Gastroesophageal sphincter (tissue), 4 donors: ENCODE data around the gene TAS2R1. TPM values are rescaled to one million over a fixed set of nuclear protein-coding genes. Genes with fewer than 3 reads are reported as not detected.

Experiments
- ATAC-seq: fragments of 150-250 bp; one replicate; pipeline ENCODE4 v1.9.1; 2016; ENCODE audit warnings: mild to moderate bottlenecking, moderate library complexity
- H3K27ac ChIP-seq, 4 donors: fragments of 200-600 bp; sonication (generic) in 3 of 4; 1 replicate in 3 of 4; 2 replicates in 1 of 4; pipeline ENCODE4 v1.5.1; 2016 to 2019
- H3K27me3 ChIP-seq: fragments of 200-600 bp; sonication (generic); one replicate; pipeline ENCODE4 v1.5.1; 2019
- H3K36me3 ChIP-seq, 2 donors: fragments of 200-600 bp; sonication (generic); one replicate each; pipeline ENCODE4 v1.5.1; 2019; ENCODE audit warnings: control low read depth in 1 of 2
- H3K4me1 ChIP-seq, 3 donors: fragments of 200-600 bp; sonication (generic); 1 replicate in 2 of 3; 2 replicates in 1 of 3; pipeline ENCODE4 v1.5.1; 2016 to 2019; ENCODE audit warnings: control low read depth in 2 of 3
- H3K4me3 ChIP-seq, 2 donors: fragments of 200-600 bp; sonication (generic); one replicate each; pipeline ENCODE4 v1.5.1; 2019; ENCODE audit warnings: mild to moderate bottlenecking in 1 of 2, moderate library complexity in 1 of 2
- H3K9me3 ChIP-seq, 3 donors: fragments of 200-600 bp; sonication (generic); one replicate each; pipeline ENCODE4 v1.5.1; 2017 to 2019; ENCODE audit warnings: control low read depth in 2 of 3
- CTCF ChIP-seq, 4 experiments: fragments of 200-600 bp in 2 of 4; fragments of 450-650 bp in 2 of 4; sonication (generic) in 1 of 4; IDR thresholded peaks; one replicate each; pipeline ENCODE4 v1.5.1; 2017 to 2019; ENCODE audit warnings: antibody characterized with exemption in 4 of 4, mild to moderate bottlenecking in 2 of 4, moderate library complexity in 2 of 4
- EP300 ChIP-seq: sonication (generic); formaldehyde crosslinking; IDR thresholded peaks from one replicate; pipeline ENCODE4 v1.6.1; 2017; ENCODE audit warnings: antibody characterized with exemption, mild to moderate bottlenecking
- POLR2A ChIP-seq, 2 donors: fragments of 450-650 bp; IDR thresholded peaks; one replicate each; pipeline ENCODE4 v1.6.1; 2017; ENCODE audit warnings: antibody characterized with exemption in 2 of 2, mild to moderate bottlenecking in 2 of 2, moderate library complexity in 1 of 2
- POLR2AphosphoS5 ChIP-seq: sonication (generic); formaldehyde crosslinking; IDR thresholded peaks from one replicate; pipeline ENCODE4 v1.6.1; 2017; ENCODE audit warnings: antibody characterized with exemption
- WGBS, 2 donors: methylation state at CpG; one replicate each; pipeline ENCODE4 v1.1.5; 2018; ENCODE audit warnings: low coverage in 1 of 2; 5-methylcytosine and 5-hydroxymethylcytosine counted together
- total RNA-seq, 4 donors: library from RNA; depleted of rRNA; stranded (reverse); fragments of >200 nt; gene quantifications; one replicate each; pipeline ENCODE4 v1.1.0, GENCODE V29; 2016

Gene TAS2R1
- total RNA-seq, 4 donors from 2014 or later: not detected

- WGBS, 2 donors: 46 to 77% methylated on average over 2 to 5 of the region's 5 CpGs
- Histone ChIP-seq H3K4me1 (peaks cover 0 to 10% (median 0%) of the 10 kb centered on the region in 3 donors), H3K9me3 (no peaks in the 10 kb centered on the region), H3K36me3 (no peaks in the 10 kb centered on the region), H3K27ac (no peak overlapping the region), H3K27me3 (no peaks in the 10 kb centered on the region), H3K4me3 (no peak overlapping the region)
- TF ChIP-seq POLR2A (IDR thresholded peaks at IDR 0.05) (no peak), EP300 (no peak), CTCF (IDR thresholded peaks at IDR 0.05) (no peak), POLR2AphosphoS5 (no peak)
- ATAC-seq: no peak
These were observed 5.8 kb downstream of the TAS2R1 start for GRCh38 chr5:9624196-9624947.

GRCh38 chr5:9623661-9624060, 6.5 kb downstream of the TAS2R1 start:
- ATAC-seq: no peak
- TF ChIP-seq POLR2AphosphoS5 (no peak), CTCF (IDR thresholded peaks at IDR 0.05) (no peak), EP300 (no peak), POLR2A (IDR thresholded peaks at IDR 0.05) (no peak)
- peaks cover 0 to 10% (median 0%) of the 10 kb centered on the region in 3 donors for H3K4me1 ChIP-seq
- no peak overlapping the region for H3K27ac ChIP-seq
- no peak overlapping the region for H3K4me3 ChIP-seq
- H3K9me3 ChIP-seq: no peaks in the 10 kb centered on the region
- H3K36me3 ChIP-seq: no peaks in the 10 kb centered on the region
- H3K27me3 ChIP-seq: no peaks in the 10 kb centered on the region
- 81 to 82% methylated on average over 3 to 4 of the region's 4 CpGs for WGBS, 2 donors

GRCh38 chr5:9622971-9623421, 7.2 kb downstream of the TAS2R1 start:
- H3K27ac ChIP-seq: no peak overlapping the region
- TF ChIP-seq CTCF (IDR thresholded peaks at IDR 0.05) (no peak), POLR2AphosphoS5 (no peak), POLR2A (IDR thresholded peaks at IDR 0.05) (no peak), EP300 (no peak)
- H3K9me3 ChIP-seq: no peaks in the 10 kb centered on the region
- 6 to 8% methylated on average over 4 to 5 of the region's 5 CpGs for WGBS, 2 donors
- peaks cover 0 to 10% (median 0%) of the 10 kb centered on the region in 3 donors for H3K4me1 ChIP-seq
- no peak overlapping the region for H3K4me3 ChIP-seq
- ATAC-seq: no peak
- H3K27me3 ChIP-seq: no peaks in the 10 kb centered on the region
- no peaks in the 10 kb centered on the region for H3K36me3 ChIP-seq

GRCh38 chr5:9621379-9621903, 8.7 kb downstream of the TAS2R1 start:
- Histone ChIP-seq H3K27me3 (no peaks in the 10 kb centered on the region), H3K9me3 (no peaks in the 10 kb centered on the region), H3K27ac (no peak overlapping the region), H3K36me3 (no peaks in the 10 kb centered on the region), H3K4me3 (no peak overlapping the region), H3K4me1 (peaks cover 0 to 10% (median 0%) of the 10 kb centered on the region in 3 donors)
- ATAC-seq: no peak
- no peak for TF ChIP-seq EP300
- TF ChIP-seq POLR2A (IDR thresholded peaks at IDR 0.05): no peak
- TF ChIP-seq CTCF (IDR thresholded peaks at IDR 0.05): no peak
- no peak for TF ChIP-seq POLR2AphosphoS5
- WGBS, 2 donors: 27 to 60% methylated on average over 4 to 7 of the region's 7 CpGs
